HG02938 (cell line): Measurements from ENCODE around the gene RNASE13.
A peak's percentile ranks its signal among the peaks of the same experiment; 100 is the strongest.
"Not testable (repeated sequence)": the region's sequence is repeated elsewhere in the genome, so short reads cannot be mapped to it uniquely, and the experiment has no call there.

ENCODE experiments used
- ATAC-seq: cut with Tn5 transposase; IDR thresholded peaks from one replicate; pipeline ENCODE4 v1.9.1; 2021; ENCODE audit warnings: mild to moderate bottlenecking, moderate library complexity; ENCODE audit not compliant: unreplicated experiment

Gene RNASE13

DNA sequence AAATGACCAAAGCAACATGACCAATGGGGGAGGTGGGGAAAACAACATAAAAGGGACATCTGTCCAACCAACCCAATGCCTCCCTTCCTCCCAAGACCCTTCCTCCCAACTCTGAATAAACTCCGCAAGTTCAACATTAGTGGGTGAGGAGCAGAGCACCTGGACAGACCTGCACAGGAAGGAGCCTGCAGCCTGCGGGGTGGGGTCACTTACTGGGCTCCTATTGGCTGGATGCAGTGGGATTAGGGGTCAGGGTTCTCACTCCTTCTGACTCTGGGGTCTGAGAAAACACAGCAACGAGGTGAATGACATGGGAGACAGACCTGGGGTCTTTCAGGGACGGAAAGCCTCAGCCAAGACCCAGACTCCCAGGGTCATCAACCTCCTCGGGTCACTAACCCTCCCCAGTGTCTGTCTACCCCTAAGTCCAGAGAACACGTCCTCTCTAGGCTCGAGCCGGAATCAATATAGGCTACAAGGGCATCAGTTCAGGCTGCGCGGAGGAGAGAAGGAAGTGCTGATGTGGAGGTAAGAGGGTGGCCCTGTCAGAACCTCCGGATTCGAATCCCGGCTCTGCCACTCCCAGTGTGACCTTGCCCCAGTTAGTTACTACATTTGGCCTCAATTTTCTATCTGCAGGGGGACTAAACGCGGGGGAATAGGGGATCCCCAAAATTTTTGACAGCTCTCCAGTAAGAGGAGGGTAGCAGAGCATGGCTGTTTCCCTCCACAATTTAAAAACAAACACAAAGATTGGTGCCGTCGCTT lies 10.6 kb downstream of the RNASE13 start:
- ATAC-seq, result no peak

DNA sequence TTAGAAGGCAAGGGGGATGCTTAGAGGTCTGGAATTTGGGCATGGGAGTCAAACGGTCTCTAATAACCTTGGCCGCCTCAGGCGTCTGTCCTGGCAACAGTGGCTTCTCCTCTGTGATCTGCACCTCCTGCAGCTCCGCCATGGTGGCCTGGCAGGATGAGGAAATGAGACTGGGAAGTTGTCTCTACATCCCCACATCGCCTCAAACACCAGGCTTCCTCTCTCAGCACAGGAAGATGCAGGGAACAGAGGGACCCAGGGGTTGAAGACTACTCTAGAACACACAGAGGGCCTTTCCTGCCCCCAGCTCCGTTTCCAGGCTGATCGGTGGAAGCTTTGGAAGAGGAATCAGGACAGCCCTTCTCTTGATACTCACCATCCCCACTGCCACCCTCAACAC lies 11.4 kb downstream of the RNASE13 start:
- no peak for ATAC-seq

DNA sequence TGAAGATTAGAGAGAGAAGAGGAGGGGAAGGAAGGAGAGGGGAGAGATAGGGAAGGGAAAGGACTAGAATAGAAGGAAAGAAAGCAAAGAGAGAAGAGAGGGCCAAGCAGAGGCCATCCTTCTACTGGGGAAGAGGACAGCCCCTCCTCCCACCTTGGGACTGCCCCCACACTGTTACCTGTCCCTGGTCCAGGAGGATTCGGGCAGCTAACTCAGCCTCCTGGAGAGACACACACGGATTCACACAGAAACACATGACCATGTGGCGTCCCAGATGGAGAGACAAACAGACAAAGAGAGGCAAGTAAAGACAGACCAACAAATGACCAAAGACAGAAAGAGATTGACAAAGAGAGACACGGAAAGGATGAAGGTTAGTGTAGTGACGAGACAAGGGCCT lies 11.9 kb downstream of the RNASE13 start:
- no peak for ATAC-seq

DNA sequence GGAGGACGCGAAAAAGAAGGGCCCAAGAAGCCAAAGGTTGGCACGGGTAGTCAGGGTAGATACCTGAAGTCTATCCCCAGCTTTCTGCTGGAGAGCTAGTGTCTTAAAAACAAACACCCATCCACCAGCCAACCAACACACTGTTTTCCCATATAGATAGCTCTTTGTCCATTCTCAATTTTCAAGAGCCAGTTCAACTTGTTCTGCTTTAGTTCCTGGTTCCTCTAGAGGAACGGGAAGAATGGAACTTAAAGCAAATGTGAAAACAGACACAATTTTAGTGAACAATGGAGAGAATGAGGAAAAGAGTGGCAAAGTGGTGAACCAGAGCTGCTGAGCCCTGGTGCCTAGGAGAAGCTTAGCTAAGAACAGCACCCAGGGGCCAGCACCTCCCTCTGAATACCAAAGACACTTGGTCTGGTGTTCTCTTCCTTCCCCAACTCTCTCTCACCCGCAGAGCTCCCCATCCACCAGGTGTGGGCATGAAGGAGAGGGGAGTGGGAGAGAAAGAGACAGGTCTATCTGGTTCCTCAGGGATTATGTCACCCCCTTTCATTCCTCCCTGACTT lies 13.5 kb downstream of the RNASE13 start:
- no peak for ATAC-seq

DNA sequence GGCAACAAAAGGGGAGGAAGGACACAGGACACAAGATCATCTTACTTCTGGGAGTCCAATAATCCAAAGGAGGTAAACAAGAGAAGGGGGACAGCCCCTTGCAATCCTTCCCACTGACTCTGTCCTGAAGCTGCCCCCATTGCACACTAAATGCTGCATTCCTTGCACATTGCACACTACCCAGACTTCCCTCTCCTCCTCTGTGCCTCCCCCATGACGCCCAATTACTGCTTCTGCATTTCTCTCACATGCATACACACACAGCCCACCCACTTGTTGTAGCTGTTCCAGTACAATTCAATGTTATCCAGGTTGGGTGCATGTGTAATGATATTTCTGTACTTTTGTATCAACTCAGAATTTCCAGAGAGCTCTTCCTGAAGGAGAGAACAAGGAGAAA lies 15.2 kb downstream of the RNASE13 start:
- ATAC-seq, result no peak

DNA sequence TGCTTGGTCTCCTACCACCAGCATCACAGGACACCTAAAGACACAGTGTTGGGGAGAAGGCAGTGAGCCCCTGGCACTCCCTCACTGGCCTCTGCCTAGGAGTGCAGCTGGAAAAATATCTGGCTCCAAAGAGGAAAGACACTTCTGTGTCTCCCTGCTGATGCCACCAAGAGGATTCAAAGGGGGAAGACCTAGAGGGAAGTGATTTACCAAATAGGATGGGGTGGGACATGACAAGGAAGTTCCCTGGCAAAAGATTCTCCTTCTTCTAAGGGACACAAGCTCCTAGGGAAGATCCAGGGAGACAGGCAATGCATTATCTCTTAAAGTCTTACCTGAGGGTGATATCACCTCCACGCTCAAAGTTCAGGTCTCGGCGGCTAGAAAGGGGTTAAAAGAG lies 15.8 kb downstream of the RNASE13 start:
- no peak for ATAC-seq

DNA sequence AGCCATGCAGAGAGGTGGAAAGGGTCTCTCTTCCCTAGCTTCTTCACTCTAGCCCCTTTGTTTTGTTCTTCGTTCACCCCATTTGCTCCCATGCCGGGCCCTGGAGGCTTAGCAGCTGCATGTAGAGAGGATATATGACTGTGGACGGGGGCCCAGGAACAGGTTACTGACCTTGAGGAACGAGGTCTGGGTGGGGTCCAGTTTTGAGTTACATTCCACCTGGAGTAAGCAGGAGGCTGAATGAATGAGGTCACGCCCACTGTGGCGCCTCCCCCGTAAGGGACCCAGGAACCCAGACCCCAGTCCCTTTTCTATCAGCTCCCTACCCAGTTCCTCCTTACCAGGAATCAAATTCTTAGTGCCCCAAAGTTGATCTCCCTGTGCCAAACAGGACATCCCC lies 16.3 kb downstream of the RNASE13 start:
- no peak for ATAC-seq

DNA sequence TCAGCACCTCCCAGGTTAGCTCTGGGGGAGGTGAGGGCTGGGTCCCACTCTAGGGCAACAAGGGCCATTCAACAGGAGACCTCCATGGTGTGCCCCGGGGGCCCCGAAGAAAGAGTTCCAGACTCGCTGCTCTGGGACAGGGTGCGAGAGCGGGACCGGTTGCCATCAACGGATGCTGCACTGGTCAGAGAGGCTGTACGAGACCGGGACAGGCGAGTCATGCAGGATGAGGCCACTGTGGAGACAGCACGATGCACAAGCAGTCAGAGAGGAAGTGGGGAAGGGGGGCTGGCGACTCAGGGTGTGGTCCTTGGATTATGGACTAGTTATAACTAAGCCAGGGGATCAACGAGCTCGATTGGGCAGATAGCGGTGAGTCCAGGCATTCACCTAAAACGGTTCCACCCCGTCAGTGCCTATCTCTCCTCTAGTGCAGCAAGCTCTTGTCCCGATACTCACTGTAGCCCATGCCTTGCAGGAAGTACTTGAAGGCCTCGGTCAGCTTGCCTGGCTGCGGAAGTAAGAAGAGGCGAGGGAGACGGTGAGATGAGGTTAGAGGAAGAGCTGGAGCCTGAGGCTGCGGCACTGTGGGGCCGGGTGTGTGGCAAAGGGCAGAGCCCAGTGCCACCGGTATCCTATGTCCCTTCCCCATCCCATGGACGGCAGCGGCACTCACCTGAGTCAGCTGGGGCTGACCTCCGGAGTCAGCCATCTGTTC lies 16.9 kb downstream of the RNASE13 start:
- ATAC-seq, result no peak

DNA sequence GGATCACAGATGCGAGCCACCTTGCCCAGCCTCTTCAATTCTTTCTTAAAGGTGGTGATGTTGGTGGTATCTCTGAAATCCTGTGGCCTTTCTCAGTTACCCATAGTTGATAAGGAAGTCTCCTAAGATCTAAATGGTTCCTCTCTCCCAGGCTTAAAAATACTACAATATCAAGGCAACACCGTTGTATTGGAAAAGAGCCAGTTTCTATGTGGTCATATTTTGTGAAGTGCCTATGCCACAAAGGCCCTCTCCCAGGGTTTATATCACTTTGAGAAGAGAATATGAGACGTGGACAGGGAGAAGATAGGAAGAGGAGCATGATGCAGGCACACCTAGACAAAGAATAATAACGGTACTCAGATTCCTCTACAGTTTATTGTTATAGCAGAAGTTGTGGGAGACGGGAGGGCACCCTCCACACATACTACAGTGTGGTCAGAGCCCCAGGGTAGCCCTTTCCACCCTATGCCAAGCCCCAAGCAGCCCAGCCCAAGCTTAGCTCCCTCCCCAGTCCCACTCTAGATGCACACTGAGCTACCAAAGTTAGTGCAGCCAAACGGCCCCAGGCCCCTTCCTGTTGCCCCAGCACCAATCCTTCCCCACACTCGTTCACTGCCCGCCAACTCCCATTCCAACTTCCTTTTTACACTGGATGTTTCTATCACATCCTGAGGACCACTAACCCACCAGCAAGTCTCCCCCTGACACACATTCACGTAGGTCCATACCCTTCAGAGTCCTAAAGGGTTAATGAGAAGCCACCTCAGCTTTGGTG lies 18.0 kb downstream of the RNASE13 start:
- no peak for ATAC-seq

DNA sequence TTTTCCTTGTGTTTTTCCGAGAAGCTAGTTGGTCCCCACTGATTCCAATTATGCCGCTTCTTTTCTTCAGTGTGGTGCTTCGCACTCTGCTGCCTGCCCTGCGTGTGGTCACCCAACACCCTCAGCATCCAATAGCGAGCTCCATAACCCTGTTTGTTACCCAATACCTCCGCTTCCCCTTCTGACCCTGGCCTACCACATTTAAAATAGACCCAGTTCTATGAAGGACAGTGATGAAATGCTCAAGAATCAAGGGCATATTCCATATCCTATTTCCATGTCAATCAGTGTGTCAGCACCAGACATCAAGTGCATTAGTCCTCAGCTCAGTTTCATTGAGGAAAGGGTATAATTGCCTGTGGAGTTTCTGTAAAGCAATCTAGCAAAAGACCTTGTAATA lies 19.3 kb downstream of the RNASE13 start:
- no peak for ATAC-seq

DNA sequence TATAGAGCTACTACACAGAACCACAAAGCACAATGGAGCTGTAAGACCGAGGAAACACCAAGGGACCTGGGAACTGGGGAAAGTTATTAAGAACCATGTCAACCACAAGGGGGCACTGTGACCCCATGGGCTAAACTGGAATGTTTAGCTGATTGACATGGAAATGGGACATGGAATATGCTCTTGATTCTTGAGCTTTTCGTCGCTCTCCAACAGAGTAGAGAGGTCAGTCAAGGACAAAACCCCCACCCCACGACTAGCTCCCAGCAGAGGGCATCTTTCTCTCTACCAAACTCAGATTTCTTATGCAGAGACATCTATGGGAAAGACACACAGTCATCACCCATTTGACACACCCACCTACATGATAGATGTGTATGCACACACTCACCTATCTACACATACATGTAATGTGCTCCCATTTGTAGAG lies 19.8 kb downstream of the RNASE13 start:
- ATAC-seq, result peak; percentile 47

DNA sequence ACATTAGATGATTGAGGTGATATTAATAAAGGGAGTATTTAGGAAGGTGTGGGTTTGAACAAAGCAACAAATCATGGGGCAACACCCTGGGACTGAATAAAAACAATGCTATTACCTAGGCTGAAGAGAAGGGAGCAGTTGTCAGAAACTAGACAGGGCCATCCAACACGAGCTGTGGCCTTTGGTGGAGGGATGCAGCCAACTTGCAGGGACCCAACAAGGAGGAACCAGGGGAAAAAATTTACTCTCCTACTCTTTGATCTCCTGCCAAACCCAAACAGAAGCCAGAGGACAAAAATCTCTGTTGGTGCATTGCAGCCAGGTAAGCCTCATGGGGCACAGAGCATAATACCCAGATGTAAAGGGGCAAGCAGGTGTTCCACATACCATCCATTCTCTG lies 23.5 kb downstream of the RNASE13 start:
- ATAC-seq, result no peak

DNA sequence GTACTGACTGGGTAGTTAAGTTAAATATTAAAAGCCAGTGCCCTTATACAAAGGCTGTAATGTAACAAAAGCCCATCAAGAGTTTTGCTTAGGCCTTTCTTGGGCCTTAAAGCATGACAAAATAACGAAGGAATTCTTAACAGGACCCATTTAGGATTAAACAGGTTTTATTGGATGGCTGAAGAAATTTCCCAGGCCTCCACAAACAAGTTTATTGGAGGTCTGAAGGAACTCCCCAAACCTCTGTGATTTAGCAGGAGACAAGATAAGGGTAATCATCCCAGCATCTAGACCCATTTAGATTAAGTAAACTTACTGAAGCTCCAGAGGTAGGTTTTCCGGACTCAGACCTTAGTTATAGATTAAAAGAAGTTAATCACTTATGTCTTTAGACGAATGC lies 24.9 kb downstream of the RNASE13 start:
- not testable (repeated sequence) for ATAC-seq

DNA sequence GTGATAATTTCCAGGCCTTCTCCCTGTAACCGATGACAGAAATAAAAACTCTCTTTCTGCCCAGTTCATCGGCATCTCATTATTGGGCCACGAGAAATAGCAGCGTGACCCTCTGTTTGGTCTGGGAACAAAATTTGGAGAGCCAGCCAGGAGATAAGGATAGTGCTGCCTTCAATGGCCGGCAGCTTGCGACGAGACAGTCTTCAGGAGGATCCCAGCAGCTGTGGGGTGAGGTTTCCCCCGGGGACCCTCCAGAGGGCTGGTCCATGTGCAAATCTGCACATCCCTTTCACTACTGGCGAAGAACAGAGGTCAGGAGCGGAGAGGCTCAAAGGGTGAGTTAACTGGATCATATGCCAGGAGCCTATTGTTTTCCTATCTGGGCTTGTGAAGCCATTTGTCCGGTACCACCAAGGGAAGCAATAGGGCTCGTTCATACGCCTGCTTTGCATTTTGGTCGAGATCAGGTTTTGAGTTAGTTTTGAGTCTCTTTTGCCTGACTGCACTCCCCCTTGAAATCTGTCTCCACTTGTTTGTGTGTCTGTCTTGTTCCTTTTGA lies 30.7 kb downstream of the RNASE13 start:
- no peak for ATAC-seq

DNA sequence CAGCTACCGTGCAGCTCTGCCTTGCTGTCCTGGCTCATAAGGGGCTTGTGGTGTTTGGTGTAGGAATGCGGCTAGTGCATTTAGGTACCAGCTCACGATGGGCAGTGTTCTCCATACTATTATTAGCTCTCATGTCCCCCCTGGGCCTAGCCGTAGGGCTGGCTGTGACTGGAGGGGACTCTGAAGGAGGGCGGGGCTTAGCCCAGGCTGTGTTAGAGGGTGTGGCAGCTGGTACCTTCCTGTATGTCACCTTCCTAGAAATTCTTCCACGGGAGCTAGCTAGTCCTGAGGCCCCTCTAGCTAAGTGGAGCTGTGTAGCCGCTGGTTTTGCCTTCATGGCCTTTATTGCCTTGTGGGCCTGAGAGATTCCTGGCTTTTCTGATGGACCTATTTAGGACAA lies 33.4 kb downstream of the RNASE13 start:
- ATAC-seq, result no peak

DNA sequence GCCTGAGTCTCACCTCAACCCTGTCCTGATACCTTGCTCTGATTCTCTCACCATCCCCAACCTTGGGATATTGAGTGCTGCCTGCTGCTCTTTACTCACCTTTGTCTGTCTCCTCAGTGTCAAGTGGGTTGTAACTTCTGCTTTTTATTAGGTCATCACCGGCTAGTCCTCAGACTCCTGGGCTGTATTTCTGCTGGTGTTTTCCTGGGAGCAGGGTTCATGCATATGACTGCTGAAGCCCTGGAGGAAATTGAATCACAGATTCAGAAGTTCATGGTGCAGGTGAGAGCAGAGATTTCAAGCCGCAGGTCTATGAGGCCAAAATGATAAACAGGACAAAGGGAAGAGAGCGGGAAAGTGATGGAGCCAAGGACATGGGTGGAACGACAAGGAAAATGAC lies 35.0 kb downstream of the RNASE13 start:
- ATAC-seq, result no peak

DNA sequence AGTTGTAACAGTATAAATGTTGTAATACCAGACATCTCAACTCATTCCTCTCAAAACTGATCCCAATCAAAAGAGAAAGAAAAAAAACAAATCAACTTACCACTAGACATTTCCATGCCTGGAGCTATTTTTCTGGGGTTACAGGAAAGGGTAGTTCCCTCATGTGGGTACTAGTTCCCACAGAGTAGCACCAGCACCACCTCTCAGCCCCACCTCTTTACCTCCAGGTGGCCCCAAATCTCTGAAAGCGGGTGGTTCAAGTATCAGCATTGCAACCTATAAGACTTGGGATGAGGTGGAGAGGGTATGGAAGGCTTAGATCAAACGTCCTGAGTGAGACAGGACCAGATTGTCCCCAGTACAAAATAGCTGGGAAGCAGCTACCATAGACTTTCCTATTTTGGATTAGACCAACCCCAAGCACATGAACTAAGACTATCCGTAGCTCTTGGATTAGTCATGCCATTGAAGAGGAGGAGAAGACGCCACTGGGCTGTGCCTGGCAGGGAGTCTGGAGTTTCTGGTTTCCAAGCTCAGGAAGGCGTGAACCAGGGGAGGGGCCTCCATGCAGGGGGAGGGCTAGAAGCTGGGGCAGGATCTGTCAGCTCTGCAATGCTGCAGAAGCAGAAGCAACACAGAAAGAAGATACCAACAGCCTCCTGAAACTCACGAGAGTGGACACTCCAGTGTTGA lies 35.8 kb downstream of the RNASE13 start, which contains the start of gene SLC39A2:
Gene SLC39A2, plus strand, starts transcription at position 620 of the 693 bp plus-strand sequence. CDS start 154 bp downstream, outside the sequence.
- no peak for ATAC-seq

DNA sequence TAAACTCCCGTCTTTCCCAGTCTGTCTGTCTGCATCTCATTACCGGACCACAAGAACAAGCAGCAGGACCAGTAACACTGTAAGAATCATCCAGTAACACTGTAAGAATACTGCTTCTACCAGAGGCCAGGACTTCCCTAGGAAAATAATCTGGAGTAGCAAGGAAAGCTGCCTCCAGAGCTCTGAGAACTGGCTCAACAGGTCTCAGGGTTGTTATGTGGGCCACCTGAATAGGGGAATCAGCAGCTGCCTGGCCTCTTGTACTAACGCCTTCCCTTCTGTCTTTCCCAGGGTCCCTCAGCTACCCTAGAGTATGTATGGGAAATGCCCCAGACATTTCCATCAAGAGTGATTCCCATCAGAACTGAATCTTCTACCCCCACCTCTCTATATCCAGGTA lies 36.5 kb downstream of the RNASE13 start:
- no peak for ATAC-seq

DNA sequence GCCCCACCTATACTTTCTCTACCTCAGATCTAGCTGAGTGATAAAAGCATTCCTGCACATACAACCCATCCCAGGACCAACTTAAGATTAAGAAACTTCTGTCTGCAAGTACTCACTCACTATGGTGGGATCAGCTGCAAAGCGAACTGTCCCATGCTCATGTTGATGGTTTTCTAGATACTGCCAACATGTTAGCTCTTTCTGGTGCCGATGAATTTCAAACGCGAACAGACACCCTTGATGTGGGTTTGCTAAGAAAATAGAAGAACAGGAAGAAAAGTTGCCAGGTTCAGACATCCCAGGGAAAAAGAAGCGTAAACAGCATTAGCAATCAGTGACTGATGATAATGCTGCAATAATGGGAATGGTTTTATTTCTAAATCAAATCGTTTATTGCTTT lies 37.0 kb downstream of the RNASE13 start:
- no peak for ATAC-seq

DNA sequence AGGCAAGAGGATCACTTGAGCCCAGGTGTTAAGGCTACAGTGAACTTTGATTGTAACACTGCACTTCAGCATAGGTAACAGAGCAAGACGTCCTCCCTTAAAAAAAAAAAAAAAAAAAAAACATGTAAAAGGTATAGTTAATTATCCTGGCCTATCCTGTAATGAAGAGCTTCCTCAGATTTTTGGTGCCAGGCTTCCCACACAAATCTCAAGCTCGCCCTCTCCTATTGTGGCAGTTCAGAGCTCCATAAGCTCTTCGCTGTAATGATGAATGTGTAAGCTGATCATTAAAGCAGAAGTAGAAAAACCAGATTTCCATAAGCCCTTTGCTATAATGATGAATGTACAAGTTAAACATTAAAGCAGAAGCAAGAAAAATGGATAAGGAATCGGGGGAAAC lies 37.5 kb downstream of the RNASE13 start:
- no peak for ATAC-seq
